Lower leg skin (tissue), 3 donors: ENCODE results near the gene BLOC1S4.

ENCODE experiments used
- POLR2A ChIP-seq, 2 donors: fragments of 450-650 bp; IDR thresholded peaks; one replicate each; pipeline ENCODE4 v1.6.1; 2016 to 2017; ENCODE audit warnings: antibody characterized with exemption in 2 of 2, mild to moderate bottlenecking in 1 of 2, moderate library complexity in 1 of 2
- TF ChIP-seq, protein P1 (sequence below), 3 donors: fragments of 450-650 bp; IDR thresholded peaks; one replicate each; pipeline ENCODE4 v1.5.1; 2016; ENCODE audit warnings: antibody characterized with exemption in 3 of 3, mild to moderate bottlenecking in 3 of 3, moderate library complexity in 2 of 3

GRCh38 chr4:6739920-6740319 lies 23.9 kb downstream of the BLOC1S4 start:
- TF ChIP-seq, protein P1, sequence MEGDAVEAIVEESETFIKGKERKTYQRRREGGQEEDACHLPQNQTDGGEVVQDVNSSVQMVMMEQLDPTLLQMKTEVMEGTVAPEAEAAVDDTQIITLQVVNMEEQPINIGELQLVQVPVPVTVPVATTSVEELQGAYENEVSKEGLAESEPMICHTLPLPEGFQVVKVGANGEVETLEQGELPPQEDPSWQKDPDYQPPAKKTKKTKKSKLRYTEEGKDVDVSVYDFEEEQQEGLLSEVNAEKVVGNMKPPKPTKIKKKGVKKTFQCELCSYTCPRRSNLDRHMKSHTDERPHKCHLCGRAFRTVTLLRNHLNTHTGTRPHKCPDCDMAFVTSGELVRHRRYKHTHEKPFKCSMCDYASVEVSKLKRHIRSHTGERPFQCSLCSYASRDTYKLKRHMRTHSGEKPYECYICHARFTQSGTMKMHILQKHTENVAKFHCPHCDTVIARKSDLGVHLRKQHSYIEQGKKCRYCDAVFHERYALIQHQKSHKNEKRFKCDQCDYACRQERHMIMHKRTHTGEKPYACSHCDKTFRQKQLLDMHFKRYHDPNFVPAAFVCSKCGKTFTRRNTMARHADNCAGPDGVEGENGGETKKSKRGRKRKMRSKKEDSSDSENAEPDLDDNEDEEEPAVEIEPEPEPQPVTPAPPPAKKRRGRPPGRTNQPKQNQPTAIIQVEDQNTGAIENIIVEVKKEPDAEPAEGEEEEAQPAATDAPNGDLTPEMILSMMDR (IDR thresholded peaks at IDR 0.05): no peak
- no peak for TF ChIP-seq POLR2A (IDR thresholded peaks at IDR 0.05)
